Neural cell (in vitro differentiated cells): ENCODE results near the gene GNAI1.

ENCODE experiments used
- CTCF ChIP-seq: fragments of 450-650 bp; IDR thresholded peaks from 2 replicates; pipeline ENCODE4 v1.5.1; 2014; ENCODE audit warnings: antibody characterized with exemption, mild to moderate bottlenecking, moderate library complexity; ENCODE audit not compliant: poor library complexity, severe bottlenecking
- EP300 ChIP-seq: fragments of 450-650 bp; conservative IDR thresholded peaks from 2 replicates; pipeline ENCODE4 v1.6.1; 2014; ENCODE audit warnings: antibody characterized with exemption, mild to moderate bottlenecking, moderate library complexity; ENCODE audit not compliant: poor library complexity, severe bottlenecking
- EZH2 ChIP-seq: fragments of 200-600, 300-800 bp; shearing (Covaris generic), sonication (generic); IDR thresholded peaks from 2 replicates; pipeline ENCODE4 v1.6.1; 2014; ENCODE audit warnings: antibody characterized with exemption, low read length, borderline replicate concordance, mild to moderate bottlenecking; ENCODE audit not compliant: insufficient read depth, poor library complexity, severe bottlenecking
- MXI1 ChIP-seq: fragments of 450-650 bp; conservative IDR thresholded peaks from 2 replicates; pipeline ENCODE4 v1.6.1; 2014; ENCODE audit warnings: antibody characterized with exemption, mild to moderate bottlenecking; ENCODE audit not compliant: poor library complexity, severe bottlenecking
- POLR2AphosphoS5 ChIP-seq: IDR thresholded peaks from 2 replicates; pipeline ENCODE4 v1.6.1; 2012
- REST ChIP-seq: IDR thresholded peaks from 2 replicates; pipeline ENCODE4 v1.6.1; 2012; ENCODE audit warnings: borderline replicate concordance
- SMC3 ChIP-seq: fragments of 450-650 bp; conservative IDR thresholded peaks from 2 replicates; pipeline ENCODE4 v1.6.1; 2014; ENCODE audit warnings: antibody characterized with exemption, mild to moderate bottlenecking, moderate library complexity; ENCODE audit not compliant: poor library complexity
- TAF1 ChIP-seq: IDR thresholded peaks from 2 replicates; pipeline ENCODE4 v1.6.1; 2012; ENCODE audit warnings: low read depth

GRCh38 chr7:80155374-80155773 is 20.7 kb downstream of the GNAI1 start:
- TF ChIP-seq CTCF, result no peak
- no peak for TF ChIP-seq REST
- no peak for TF ChIP-seq EP300
- no peak for TF ChIP-seq MXI1
- no peak for TF ChIP-seq SMC3
- TF ChIP-seq POLR2AphosphoS5, result no peak
- TF ChIP-seq EZH2, result no peak
- TF ChIP-seq TAF1, result no peak
